Adrenal gland (tissue), 5 donors: Measurements from ENCODE around the gene SETDB2.

Experiments
- POLR2A ChIP-seq, 2 donors: fragments of 450-650 bp; IDR thresholded peaks; one replicate each; pipeline ENCODE4 v1.6.1; 2017; ENCODE audit warnings: antibody characterized with exemption in 2 of 2, mild to moderate bottlenecking in 2 of 2, moderate library complexity in 1 of 2
- TF ChIP-seq, protein P1 (sequence below), 6 experiments: fragments of 450-650 bp in 4 of 6; fragments of 200-600 bp in 2 of 6; sonication (generic) in 1 of 6; IDR thresholded peaks; 1 replicate in 5 of 6; 2 replicates in 1 of 6; pipeline versions ENCODE4 v1.5.1 to v1.8.0; 2016 to 2021; ENCODE audit warnings: antibody characterized with exemption in 6 of 6, mild to moderate bottlenecking in 2 of 6, moderate library complexity in 1 of 6
- donor health status: DM: no; HTN: no; CAD: no.

GRCh38 chr13:49429121-49429520 is 15.0 kb upstream of the SETDB2 start:
- TF ChIP-seq, protein P1, sequence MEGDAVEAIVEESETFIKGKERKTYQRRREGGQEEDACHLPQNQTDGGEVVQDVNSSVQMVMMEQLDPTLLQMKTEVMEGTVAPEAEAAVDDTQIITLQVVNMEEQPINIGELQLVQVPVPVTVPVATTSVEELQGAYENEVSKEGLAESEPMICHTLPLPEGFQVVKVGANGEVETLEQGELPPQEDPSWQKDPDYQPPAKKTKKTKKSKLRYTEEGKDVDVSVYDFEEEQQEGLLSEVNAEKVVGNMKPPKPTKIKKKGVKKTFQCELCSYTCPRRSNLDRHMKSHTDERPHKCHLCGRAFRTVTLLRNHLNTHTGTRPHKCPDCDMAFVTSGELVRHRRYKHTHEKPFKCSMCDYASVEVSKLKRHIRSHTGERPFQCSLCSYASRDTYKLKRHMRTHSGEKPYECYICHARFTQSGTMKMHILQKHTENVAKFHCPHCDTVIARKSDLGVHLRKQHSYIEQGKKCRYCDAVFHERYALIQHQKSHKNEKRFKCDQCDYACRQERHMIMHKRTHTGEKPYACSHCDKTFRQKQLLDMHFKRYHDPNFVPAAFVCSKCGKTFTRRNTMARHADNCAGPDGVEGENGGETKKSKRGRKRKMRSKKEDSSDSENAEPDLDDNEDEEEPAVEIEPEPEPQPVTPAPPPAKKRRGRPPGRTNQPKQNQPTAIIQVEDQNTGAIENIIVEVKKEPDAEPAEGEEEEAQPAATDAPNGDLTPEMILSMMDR (IDR thresholded peaks at IDR 0.05): no peak
- no peak for TF ChIP-seq POLR2A (IDR thresholded peaks at IDR 0.05)
